Activated CD4-positive, alpha-beta T cell treated with anti-CD3 and anti-CD28 coated beads, Interleukin-2, Interleukin-6, amounts not matched to agents 100 ng/mL and 50 ng/mL, durations not matched to agents 16 hours and 8 hours (primary cell): Measurements from ENCODE around the gene OSBPL5.
"Not testable (repeated sequence)": the region's sequence is repeated elsewhere in the genome, so short reads cannot be mapped to it uniquely, and the experiment has no call there.

ENCODE experiments used
- DNase-seq: peaks from one replicate; pipeline ENCODE4 v3.0.0-alpha.2; 2020

OSBPL5 gene

DNA sequence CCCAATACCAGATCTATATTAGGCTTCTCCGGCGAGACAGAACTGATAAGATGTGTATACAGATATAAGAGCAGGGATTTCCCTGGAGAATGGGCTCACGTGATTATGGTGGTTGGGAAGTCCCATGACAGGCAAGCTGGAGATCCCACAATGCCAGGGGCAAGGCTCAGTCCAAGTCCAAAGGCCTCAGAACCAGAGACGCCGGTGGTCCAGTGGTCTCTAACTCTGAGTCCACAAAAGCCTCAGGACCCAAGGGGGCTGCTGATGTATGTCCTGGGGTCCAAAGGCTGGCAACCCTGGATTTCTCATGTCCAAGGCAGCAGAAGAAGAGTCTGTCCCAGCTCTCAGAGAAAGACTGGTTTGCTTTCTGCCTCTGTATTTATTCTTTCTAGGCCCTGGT lies 15.8 kb upstream of the OSBPL5 start:
- no peak for DNase-seq

DNA sequence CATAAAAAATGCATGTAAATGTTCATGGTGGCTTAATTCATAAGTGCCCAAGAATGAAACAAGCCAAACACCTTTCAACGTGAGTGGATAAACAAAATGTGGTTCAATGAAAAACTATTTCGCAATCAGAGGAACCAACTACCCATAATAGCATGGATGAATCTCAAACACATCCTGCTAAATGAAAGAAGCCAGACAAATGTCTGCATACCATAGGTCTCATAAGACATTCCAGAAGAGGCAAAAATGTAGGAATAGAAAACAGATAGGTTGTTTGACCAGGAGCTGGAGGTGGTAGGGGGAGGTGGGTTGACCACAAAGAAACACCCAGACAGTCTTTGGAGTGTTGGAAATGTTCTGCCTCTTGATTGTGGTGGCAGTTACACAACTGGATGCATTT lies 13.2 kb upstream of the OSBPL5 start:
- no peak for DNase-seq

DNA sequence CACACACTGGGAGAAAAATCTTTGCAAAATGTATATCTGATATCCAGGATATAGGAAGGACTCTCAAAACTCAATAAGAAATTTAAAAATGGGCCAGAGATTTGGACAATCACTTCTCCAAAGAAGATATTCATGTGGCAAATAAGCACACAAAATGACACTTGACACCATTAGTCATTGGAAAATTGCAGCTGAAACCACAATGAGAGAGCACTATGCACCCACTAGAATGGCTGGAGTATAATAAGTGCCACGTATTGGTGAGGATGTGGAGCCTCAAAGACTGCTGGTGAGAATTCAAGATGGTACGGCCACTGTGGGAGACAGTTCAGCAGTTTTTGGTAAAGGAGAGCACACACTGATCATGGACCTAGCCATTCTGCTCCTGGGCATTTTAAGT lies 12.8 kb upstream of the OSBPL5 start:
- DNase-seq: no peak

DNA sequence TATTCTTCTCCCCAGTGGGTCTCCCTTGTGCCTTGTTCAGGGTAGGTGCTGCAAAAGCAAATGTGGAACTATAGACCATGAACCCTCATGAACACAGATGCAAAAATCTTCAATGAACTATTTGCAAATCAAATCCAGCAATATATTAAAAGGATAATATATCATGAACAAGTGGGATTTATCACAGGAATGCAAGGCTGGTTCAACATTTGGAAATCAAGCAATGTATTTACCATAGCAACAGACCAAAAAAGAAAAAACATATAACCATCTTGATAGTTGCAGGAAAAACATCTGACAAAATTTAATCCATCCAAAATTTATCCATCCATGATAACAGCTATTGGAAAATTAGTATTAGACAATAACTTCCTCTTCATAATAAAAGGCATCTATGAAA lies 11.4 kb upstream of the OSBPL5 start:
- DNase-seq: no peak

DNA sequence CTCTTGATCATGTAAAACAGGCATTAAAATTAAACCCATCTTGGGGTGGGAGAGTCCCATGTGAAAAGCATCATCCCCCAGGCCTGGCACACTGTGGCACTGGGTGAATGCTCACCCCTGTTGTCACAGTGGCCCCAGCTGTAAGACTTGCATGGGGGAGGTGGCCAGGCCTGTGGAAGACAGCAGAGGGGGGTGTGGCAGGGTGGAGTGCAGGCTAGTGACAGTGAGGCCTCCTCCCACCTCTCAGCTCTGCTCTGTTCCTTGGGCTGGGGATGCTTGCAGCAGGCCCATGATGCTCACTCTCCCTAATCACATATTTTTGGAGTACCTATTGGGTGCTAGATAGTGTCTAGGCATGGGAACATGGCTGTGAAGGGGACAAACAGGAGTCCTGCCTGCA lies 10.1 kb upstream of the OSBPL5 start:
- DNase-seq: no peak

DNA sequence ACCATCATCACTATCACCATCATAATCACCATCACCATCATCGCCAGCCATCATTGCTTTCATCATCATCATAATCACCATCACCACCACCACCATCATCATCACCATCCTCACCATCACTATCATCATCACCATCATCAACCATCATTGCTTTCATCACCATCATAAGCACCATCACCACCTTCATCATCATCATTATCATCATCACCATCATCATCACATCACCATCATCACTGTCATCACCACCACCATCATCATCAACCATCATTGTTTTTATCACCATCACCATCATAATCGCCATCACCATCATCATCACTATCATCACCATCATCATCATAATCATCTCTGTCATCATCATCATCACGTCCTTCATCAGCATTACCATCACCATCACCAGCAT lies 9.3 kb upstream of the OSBPL5 start:
- DNase-seq: no peak

DNA sequence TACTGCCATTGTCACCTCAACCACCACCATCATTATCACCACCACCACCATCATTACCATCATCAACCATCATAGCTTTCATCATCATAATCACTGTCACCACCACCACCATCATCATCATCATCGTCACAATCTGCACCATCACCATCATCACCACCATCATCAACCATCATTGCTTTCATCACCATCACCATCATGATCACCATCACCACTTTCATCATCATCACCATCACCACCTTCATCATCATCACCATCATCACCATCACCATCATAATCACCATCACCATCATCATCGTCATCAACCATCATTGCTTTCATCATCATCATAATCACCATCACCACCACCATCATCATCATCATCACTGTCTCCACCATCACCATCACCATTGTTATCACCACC lies 8.7 kb upstream of the OSBPL5 start:
- no peak for DNase-seq

DNA sequence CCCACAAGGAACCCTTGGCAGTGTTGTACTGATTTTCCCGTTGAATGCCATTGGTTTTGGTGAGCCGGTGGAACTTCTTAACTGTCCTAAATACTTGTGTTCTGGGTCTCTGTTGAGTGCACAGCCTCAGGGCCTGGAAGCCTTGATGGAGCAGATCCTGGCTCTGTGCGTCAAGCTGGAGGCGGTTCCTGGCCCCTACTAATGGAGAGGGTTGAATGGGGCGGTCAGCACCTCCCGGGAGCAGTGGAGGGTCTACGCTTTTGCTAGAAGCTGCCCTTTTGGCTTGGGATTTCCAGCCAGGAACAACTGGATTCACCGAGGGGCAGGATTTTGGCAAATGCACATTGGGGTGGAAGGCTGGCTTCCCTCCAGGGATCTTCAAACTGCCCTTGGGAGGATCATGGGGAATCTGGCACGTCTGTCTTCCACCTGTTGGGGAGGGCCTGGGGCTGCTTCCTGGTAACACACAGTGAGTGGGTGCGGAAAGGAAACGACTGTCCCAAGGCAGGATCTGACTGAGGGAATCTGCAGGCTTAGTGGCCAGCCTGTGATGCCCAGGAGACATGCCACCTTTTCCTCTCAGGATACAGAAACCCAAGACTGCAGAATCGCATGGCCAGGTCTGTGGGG lies 6.9 kb upstream of the OSBPL5 start:
- no peak for DNase-seq

DNA sequence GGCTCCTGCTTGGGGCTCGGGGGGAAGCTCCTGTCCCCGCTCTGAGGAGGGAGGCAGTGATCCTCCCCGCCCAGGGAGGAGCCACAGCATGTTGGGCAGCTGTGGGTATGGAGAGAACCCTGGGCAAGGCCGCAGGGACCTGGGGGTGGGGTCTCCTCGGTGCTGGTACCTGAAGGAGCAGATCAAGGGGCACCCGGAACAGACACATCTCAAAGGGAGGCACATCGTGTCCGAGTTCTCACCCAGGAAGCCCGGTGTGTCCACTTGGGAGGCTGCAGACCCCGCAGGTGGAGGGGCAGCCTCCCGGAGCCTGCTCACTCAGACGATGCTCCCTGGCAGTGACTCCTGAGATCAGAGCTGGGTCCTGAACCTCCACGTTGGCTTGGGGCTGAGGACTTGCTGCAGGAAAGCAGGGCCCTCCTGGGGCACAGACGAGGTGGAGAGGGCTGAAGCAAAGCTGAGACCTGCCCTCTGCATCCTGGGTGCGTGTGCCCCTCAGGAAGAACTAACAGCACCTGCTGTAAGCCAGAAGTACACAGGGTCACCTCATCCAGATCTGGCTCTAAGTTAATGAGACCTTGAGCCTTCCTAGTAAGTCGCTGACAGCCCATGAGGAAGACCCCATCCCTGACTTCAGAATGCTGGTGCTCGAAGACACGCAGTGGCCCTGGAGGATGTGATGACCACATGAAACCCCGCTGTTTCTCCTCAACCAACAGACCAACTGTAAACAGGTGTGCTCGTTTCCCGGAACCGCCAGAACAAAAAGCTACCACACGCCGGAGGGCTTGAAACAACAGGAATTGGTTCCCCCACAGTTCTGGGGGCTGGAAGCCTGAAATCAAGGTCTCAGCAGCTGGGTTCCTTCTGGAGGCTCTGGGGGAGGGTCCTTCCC lies 5.9 kb upstream of the OSBPL5 start:
- no peak for DNase-seq

DNA sequence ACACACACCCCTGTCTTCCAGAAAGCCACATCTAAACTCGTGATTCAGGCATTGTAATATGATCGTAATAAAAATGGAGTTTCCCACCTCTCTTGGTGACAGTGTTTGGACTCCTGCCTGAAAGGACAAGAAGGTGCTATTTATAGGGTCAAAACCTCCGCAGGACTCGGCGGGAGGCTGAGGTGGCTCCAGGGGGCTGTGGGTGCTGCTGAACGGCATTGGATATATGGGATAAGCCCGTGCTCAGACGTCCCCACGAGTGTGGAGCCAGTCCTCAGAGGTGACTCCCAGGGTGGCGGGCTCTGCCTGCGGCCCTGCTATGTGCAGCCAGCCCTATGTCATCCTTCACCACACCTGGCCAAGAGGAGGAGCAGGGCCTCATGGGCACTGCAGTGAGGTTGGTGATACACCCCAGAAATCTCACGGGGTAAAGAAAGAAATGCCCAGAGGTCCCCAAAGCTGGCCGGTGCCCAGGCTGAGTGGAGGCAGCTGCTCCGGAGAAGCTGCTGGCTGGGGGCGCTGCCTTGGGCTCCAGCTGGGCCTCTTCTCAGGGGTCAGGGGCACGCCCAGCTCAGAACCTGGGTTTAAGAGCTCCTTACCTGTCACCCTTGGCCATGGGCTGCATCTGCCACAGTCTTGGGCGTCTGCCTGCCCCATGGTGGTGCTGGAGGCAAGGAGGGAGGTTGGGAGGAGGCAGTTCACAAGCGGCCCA lies 5.1 kb upstream of the OSBPL5 start:
- no peak for DNase-seq

DNA sequence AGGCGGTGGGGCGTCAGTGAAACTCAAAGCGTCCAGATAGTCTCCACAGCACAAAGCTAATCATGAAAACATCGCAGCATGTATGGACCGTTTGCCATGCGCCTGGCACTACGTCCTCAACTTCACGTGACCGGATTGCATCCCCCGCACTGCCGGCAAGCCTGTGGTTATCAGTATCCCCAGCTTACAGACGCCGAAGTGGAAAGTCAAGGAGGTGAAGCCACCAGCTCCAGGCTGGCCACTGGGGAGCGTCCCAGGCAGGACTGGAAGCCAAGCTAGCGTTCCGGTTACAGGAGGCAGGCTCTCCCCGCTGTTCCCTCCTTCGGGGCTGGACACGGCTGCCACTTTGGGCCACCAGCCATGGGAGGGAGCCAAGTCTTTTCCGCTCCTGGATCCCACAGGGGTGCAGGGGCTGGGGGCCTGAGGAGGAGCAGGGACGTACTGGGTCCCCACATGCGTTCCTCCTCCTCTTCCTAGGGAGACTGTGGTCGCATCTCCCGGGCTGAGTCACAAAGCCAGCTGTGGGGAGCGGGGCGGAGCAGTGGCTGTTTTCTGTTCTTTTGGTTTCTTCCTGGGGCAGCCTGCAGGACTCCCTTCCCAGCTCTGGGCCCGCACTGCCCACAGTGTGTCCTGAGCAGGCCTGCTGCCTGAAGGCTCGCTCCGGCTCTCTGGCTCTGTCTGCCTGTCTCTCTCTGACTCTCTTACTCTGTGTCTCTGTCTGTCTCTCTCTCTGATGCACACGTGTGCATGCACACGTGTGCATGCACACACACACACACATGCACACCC lies 4.3 kb upstream of the OSBPL5 start:
- DNase-seq: peak; percentile 11

DNA sequence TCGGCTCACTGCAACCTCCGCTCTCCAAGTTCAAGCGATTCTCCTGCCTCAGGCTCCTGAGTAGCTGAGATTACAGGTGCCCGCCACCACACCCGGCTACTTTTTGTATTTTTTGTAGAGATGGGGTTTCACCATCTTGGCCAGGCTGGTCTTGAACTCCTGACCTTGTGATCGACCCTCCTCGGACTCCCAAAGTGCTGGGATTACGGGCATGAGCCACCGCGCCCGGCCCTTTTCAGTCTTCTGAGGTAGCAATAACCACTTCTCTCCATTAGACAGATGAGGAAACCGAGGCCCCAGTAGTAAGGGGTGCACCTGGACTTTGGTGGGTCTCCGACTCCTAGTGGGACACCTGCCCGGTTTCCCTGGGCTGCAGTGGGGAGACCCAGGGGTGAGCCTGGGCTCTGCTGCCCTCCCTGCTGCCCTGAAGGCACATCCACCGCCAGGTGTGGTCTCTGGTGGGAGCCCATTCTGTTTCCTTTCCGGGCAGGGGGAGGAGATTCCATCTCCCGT lies 3.7 kb upstream of the OSBPL5 start:
- DNase-seq: not testable (repeated sequence)

DNA sequence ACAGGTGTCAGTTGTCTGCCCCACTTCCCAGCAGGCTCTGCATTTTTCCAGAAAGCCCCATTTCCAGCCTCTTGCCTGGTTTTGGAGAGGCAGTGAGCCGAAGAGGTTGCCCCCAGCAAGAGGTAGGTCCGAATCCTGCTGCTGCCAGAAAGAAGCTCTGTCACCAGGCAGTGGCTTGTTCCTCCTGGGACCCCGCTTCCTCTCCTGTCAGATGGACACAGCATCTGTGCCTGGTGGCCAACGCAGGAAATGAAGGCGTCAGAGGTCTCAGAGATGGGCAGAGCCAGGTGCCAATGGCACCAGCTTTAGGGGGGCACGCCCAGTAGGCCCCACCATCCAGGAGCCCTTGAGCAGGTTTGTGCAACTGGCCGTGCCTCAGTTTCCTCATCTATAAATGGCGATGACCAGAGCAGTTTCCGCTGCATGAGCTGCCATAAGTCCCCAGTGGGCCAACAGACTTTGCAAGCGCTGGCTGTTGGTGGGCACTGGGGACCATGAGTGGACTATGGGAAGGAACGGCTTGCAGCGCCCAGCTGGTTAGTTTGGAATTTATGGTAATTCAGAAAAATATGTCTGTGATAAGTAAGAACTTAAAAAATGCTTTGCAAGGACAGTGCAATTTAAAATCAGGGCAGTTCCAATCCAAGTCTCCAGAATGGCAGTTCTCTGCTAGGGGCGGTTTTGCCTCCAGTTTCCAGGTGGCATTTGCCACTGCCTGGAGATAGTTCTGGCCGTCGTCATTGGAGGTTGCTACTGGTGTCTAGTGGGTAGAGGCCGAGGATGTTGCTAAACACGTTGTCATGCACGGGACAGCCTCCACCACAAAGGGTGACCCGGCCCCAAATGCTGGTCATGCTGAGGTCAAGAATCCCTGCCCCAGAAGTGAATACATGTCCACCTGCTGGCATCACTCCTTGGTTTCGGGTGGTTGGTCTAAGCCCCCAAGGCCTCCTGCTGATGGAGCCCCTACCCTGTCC lies 2.3 kb upstream of the OSBPL5 start:
- no peak for DNase-seq

DNA sequence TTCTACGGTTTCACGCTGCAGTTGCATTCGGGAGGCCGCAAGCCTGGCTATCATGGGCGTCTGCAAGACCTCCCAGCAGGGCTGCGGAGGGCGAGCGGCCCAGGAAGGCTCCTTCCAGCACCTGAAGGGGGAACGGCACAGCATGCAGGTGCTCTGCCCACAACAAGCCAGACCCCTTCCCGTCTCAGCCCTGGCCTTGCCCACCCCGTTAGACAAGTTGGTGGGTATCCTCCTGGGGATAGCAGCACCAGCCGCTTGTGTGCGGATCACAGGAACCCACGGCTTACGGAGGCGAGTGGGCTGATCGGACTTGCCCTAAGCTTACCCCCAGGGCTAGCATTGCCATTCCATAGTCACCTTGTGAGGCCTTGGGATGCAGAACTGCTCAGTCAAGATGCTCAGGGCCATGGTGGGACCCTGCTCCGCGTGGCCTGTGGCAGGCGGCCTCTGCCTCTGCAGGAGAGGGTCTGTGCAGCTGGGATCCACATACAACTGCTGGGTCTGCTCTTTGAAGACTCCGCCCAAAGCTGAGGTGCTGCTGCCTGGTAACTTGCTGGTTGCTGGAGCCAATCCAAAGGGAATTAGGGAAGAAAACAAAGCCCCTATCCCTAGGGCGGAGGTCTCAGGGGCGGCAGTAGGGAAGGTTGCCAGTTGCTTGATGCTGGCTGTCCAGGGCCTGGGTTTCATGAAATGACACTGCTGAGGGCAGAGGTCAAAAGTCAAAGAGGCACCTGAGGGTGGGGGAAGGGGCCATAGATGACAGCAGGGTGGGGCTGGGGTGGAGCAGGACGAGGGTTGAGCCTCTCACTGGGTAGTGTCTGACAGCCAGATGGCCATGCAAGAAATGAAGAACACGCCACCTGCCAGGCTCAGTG lies 1.4 kb upstream of the OSBPL5 start:
- DNase-seq: no peak

DNA sequence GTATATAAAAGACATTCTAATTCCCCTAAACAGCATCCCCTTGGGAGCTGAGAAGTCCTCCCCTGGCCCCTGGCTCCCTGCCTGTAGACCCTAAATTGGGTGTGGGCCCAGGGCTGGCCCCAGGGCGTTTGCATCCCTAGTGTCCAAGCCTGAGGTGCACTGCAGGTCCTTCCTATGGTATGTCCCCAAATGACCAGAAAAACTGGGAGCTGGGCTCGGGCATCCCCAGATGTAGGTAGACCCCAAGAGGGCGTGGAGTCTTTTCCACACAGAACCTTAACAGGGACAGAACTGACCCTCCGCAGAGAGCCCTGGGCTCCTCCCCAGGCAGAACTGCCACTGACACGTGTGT lies 782 bp upstream of the OSBPL5 start:
- DNase-seq: no peak

DNA sequence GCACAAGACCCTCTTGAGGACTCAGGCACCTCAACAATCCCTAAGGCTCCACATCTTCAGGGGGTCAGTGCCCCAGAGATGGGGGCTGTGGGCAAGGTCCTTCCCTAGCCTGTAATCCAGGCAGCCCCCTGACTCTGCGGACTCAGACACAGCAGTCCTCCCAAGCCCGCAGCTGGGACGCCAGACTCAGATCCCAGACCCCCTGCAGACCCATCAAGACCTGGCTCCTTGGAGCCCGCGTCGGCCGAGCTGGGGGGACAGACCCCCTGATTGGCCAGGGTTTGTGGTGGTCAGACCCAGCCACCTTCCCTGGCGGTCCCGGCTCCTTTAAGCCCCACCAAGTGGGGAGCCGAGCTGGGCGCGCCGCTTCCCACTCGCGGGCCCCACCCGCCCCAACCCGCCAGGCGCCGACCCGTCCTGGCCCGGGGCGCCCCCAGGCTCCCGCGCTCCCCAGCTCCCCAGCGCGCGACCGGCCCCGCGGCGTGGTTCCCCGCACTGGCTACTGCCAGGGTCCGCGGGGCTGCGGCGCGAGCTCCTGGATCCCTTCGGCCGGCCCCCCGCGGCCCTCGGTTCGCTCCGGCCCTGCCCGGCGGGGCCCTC lies 458 bp downstream of the OSBPL5 start:
- no peak for DNase-seq

DNA sequence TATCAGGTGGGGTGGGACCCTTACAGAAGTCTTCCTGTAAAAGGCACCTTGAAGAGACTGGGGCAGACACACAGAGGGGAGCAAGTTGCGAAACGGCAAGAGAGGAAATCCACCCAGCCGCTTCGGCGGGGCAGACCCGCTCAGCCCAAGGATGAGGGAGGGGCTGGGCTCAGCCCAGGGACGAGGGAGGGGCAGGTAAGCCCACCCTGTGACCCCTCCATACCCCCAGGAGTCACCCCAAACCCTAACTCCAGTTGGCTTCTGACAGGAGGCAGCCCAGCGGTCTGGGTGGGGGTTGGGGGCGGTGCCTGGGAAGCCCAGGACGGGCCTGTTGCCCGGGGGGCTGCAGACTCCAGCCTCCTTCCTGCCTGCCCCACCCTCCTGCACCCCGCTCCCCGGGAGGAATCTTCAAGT lies 965 bp downstream of the OSBPL5 start:
- DNase-seq: no peak

DNA sequence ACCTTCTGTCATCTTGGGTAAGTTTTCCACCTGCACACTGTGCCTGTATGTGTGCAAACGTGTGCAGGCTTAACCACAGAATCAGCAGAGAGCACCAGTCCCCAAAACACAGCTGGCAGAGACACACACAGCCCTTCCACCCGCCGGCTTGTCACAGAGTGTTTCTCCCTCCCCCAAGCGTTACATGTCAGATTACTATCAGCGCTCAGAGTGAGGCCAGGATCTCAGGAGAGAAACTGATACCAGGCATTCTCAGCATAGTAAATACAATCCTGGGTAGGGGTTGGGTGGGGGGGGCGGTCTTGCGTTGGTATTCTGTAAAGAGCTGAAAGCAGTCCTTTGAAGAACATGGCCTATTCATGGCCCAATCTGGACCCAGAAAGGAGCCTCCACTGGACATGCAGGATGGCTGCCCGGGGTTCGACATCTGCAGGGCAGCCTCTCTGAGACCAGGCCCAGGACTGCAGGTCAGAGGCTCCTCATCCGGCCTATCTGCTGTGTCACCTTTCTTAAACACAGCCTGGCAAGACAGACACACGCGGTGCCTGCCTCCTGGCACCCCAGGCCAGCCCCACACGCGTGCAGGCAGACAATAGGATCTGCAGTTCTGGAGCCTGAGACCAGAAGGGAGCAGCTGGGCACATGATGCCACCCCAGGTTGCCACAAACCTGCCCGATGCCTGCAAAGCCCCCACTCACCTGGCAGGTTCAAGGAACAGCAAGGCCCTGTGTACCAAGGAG lies 1.7 kb downstream of the OSBPL5 start:
- DNase-seq: no peak

DNA sequence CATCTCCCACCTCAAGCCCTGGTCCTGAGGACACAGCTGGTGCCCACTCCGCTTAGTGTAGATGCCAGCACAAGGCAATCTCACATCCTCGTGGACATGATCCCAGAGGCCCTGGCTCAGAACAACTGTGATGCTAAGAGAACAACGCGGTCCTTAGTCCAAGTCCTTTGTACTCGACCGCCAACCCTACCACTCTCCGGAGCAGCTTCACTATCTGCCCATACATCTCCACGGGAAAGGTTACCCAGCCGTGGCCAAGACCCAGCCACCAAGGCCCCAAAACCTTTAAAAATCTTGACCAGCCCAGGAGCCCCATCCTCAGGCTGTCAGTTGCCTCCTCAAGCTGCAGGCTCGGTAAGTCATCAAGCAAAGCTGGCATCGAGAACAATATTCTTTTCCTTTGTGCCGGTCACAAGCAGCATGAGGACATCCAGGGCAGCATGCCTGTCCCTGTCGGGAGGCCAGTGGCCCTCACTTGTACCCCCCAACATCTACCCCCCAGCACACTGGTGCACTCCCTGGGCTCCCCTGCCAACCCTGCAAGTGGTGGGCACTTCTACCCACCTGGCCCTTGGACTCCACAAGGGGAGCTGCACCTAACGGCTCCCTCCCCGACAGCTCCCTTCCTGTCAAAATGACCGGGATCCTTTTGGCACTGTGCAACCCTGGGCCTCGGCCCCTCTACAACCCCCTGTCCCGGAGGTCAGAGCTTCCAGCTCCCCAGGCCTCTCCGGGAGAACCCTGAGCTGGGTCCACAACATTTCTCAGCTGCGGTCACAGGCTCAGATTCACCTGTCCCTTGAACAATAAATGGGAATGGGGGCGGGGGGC lies 2.5 kb downstream of the OSBPL5 start:
- no peak for DNase-seq
